Panc1 (cell line): ENCODE data around the gene FIBP. TPM values are rescaled to one million over a fixed set of nuclear protein-coding genes. Genes with fewer than 3 reads are reported as not detected.

Experiments
- ATAC-seq: fragments of 200-7000 bp; cut with Tn5 transposase; 2 replicates; pipeline ENCODE4 v1.9.1; 2020; ENCODE audit warnings: mild to moderate bottlenecking, moderate library complexity
- BruUV-seq: library from RNA; stranded (reverse); fragments of 400-500 nt; replicated peaks from 2 replicates; lab custom pipeline; 2021; lab: Mats Ljungman, UMichigan
- CTCF ChIA-PET: fragments of 300-600 bp; sonication (Branson Sonifier 250); formaldehyde crosslinking; loops from one replicate; lab custom pipeline; 2022; ENCODE audit warnings: antibody characterized with exemption; lab: Charles Lee
- POLR2A ChIA-PET: fragments of 300-600 bp; sonication (Branson Sonifier 250); formaldehyde crosslinking; loops from one replicate; lab custom pipeline; 2022; ENCODE audit warnings: antibody characterized with exemption; lab: Charles Lee
- DNase-seq: peaks from one replicate; pipeline ENCODE4 v3.0.0-alpha.2; 2010; ENCODE audit warnings: low read depth, low spot score
- H3K27ac ChIP-seq: 2 replicates; pipeline ENCODE4 v1.5.1; 2011; ENCODE audit warnings: mild to moderate bottlenecking, low read length, inconsistent platforms
- H3K27me3 ChIP-seq: fragments of 200-500 bp; sonication (Bioruptor generic); 2 replicates; pipeline ENCODE4 v1.6.0; 2014; ENCODE audit warnings: low read length, inconsistent platforms; ENCODE audit not compliant: control insufficient read depth, insufficient read depth
- H3K36me3 ChIP-seq: fragments of 200-500 bp; sonication (Bioruptor generic); 2 replicates; pipeline ENCODE4 v1.5.1; 2014; ENCODE audit warnings: inconsistent platforms, mild to moderate bottlenecking, low read length, moderate library complexity; ENCODE audit not compliant: control insufficient read depth, insufficient read depth
- H3K4me1 ChIP-seq: 2 replicates; pipeline ENCODE4 v1.5.1; 2011; ENCODE audit warnings: inconsistent platforms, mild to moderate bottlenecking, low read length, moderate library complexity; ENCODE audit not compliant: control insufficient read depth, insufficient read depth
- H3K4me3 ChIP-seq, 2 experiments: 2 replicates each; pipeline ENCODE4 v1.5.1; 2011 to 2012; ENCODE audit warnings: low read depth in 2 of 2, low read length in 2 of 2, mild to moderate bottlenecking in 2 of 2, inconsistent platforms in 1 of 2, moderate library complexity in 1 of 2
- H3K9me3 ChIP-seq: fragments of 200-500 bp; sonication (Bioruptor generic); 2 replicates; pipeline ENCODE4 v1.5.1; 2014; ENCODE audit warnings: low read depth, mild to moderate bottlenecking, inconsistent platforms, low read length, moderate library complexity; ENCODE audit not compliant: control insufficient read depth, insufficient read depth
- CTCF ChIP-seq: fragments of 450-650 bp; IDR thresholded peaks from 2 replicates; pipeline ENCODE4 v1.5.1; 2017; ENCODE audit warnings: mild to moderate bottlenecking
- POLR2AphosphoS5 ChIP-seq: IDR thresholded peaks from 2 replicates; pipeline ENCODE4 v1.6.1; 2012; ENCODE audit warnings: mild to moderate bottlenecking, low read depth, low read length, moderate library complexity
- REST ChIP-seq, 2 experiments: IDR thresholded peaks; 2 replicates each; pipeline ENCODE4 v1.6.1; 2011 to 2012; ENCODE audit warnings: low read depth in 2 of 2, control low read depth in 1 of 2, low read length in 1 of 2, mild to moderate bottlenecking in 1 of 2, moderate library complexity in 1 of 2; ENCODE audit not compliant: insufficient read depth in 1 of 2
- SIN3A ChIP-seq: IDR thresholded peaks from 2 replicates; pipeline ENCODE4 v1.6.1; 2012; ENCODE audit warnings: low read depth, mild to moderate bottlenecking, low read length, moderate library complexity, borderline replicate concordance; ENCODE audit not compliant: insufficient read depth
- TCF7L2 ChIP-seq: IDR thresholded peaks from 2 replicates; pipeline ENCODE4 v1.6.1; 2011; ENCODE audit warnings: mild to moderate bottlenecking, low read depth, low read length, inconsistent platforms
- in situ Hi-C: cut with HindIII; loops from 2 replicates; pipeline ENCODE4 v1.10.0; 2016; ENCODE audit warnings: low sequenced_read_pairs, low pct_unique_long_range_greater_than_20kb
- intact Hi-C: fragments of 100-400 bp; cut with micrococcal nuclease; formaldehyde crosslinking; loops from one replicate; pipeline ENCODE4 v1.10.0; 2022; ENCODE audit not compliant: unreplicated experiment
- total RNA-seq: library from RNA; stranded (reverse); gene quantifications from one replicate; pipeline ENCODE4 v1.2.1, GENCODE V29; 2021; ENCODE audit not compliant: unreplicated experiment

FIBP gene
- total RNA-seq, 1 experiment from 2014 or later = 105 TPM

GRCh38 chr11:65868907-65869306 is 19.4 kb downstream of the FIBP start:
- in situ Hi-C loops = no loop called here
- intact Hi-C loops = no loop called here
- ATAC-seq = no peak
- DNase-seq = no peak
- H3K27ac ChIP-seq = peak overlapping the region; percentile 23; the same call in 1 of the 2 replicates
- H3K36me3 ChIP-seq = no peaks in the 10 kb centered on the region; the same call in 1 of the 2 replicates
- H3K4me1 ChIP-seq = peaks cover 15% of the 10 kb centered on the region
- CTCF ChIA-PET = interaction anchor here (0.6 to 1.9 kb wide), 6 partner anchors 9 to 77 kb away, joined by 3 to 11 read pairs (median 4); partner anchors contain the start of genes FIBP and MUS81
- TF ChIP-seq TCF7L2 (no peak), POLR2AphosphoS5 (peak; percentile 14; the same call in 1 of the 2 replicates)
- H3K4me3 ChIP-seq = no peak overlapping the region
- POLR2A ChIA-PET = interaction anchor here (0.8 to 2.1 kb wide), 3 partner anchors 9 to 20 kb away, joined by 3 to 9 read pairs (median 6); partner anchors contain the start of genes FIBP and MUS81
- TSS peak; percentile 29 for BruUV-seq
- H3K27me3 ChIP-seq = no peaks in the 10 kb centered on the region
- H3K9me3 ChIP-seq = no peaks in the 10 kb centered on the region

GRCh38 chr11:65868076-65868667 is 20.1 kb downstream of the FIBP start:
- CTCF ChIA-PET = interaction anchor here (0.7 to 1.1 kb wide), 3 partner anchors 8 to 20 kb away, joined by 3 to 5 read pairs (median 4); partner anchors contain the start of genes FIBP and MUS81
- Histone ChIP-seq H3K36me3 (no peaks in the 10 kb centered on the region; the same call in 1 of the 2 replicates), H3K27me3 (no peaks in the 10 kb centered on the region), H3K4me1 (peaks cover 14% of the 10 kb centered on the region), H3K9me3 (no peaks in the 10 kb centered on the region), H3K4me3 (no peak overlapping the region), H3K27ac (no peak overlapping the region; the same call in 1 of the 2 replicates)
- in situ Hi-C loops (no loop called here), intact Hi-C loops (no loop called here)
- ATAC-seq (peak; percentile 13; the same call in 1 of the 2 replicates), DNase-seq (no peak)
- POLR2A ChIA-PET = no interaction called here
- no TSS peak for BruUV-seq
- peak; percentile 75 for TF ChIP-seq POLR2AphosphoS5
- no peak for TF ChIP-seq SIN3A

- BruUV-seq = no TSS peak
- TF ChIP-seq REST (IDR thresholded peaks at IDR 0.05; ENCODE audit: insufficient read depth in 1 of 2, low read depth in 2 of 2, low read length in 1 of 2) = no peak
- no peak for TF ChIP-seq TCF7L2
- TF ChIP-seq POLR2AphosphoS5 = 0 out of 2 replicates have a peak, but pooled peaks have one; percentile 33
- no peak for TF ChIP-seq CTCF
- TF ChIP-seq SIN3A = no peak
- ATAC-seq = no peak
- POLR2A ChIA-PET = no interaction called here
- Histone ChIP-seq H3K36me3 (no peaks in the 10 kb centered on the region; the same call in 1 of the 2 replicates), H3K27me3 (no peaks in the 10 kb centered on the region), H3K9me3 (no peaks in the 10 kb centered on the region), H3K27ac (peak overlapping the region; percentile 58), H3K4me3 (no peak overlapping the region), H3K4me1 (peaks cover 16% of the 10 kb centered on the region)
- intact Hi-C loops = no loop called here
- CTCF ChIA-PET = no interaction called here
- DNase-seq = no peak
- in situ Hi-C loops = no loop called here
Measured at GRCh38 chr11:65867284-65868071, 20.8 kb downstream of the FIBP start.
